ENCODE measurements around the gene ARMC7. TPM values are rescaled to one million over a fixed set of nuclear protein-coding genes. Genes with fewer than 3 reads are reported as not detected.

Gene ARMC7
- total RNA-seq, 4 donors from 2014 or later: 3.5 to 10.3 (median 6.7) TPM

- H3K27me3 ChIP-seq: no peaks in the 10 kb centered on the region
- H3K4me1 ChIP-seq: peaks cover under 1 to 10% (median 2%) of the 10 kb centered on the region in 4 donors
- no peak overlapping the region for H3K4me3 ChIP-seq
- intact Hi-C loops (cut with DNase I): loop anchor here (10.0 kb wide), 1 partner anchor 129 kb away; the partner anchor contains the start of gene HID1
- no peak for TF ChIP-seq CTCF (IDR thresholded peaks at IDR 0.05)
- TF ChIP-seq POLR2A (IDR thresholded peaks at IDR 0.05; ENCODE audit: low read depth): no peak
- no peak for TF ChIP-seq EP300 (IDR thresholded peaks at IDR 0.05)
- no peak for TF ChIP-seq POLR2AphosphoS5 (IDR thresholded peaks at IDR 0.05)
- H3K9me3 ChIP-seq: no peaks in the 10 kb centered on the region
- peaks cover 0 to 17% (median 11%) of the 10 kb centered on the region in 4 donors for H3K36me3 ChIP-seq
- WGBS: 81% methylated on average over 12 of the region's 14 CpGs
- DNase-seq (ENCODE audit: extremely low spot score): no peak
- H3K27ac ChIP-seq (replicated peaks in 1 of 4): no peak overlapping the region
Observed at GRCh38 chr17:75103601-75104554, 5.9 kb upstream of the ARMC7 start.

- 71% methylated on average over 20 of the region's 20 CpGs for WGBS
- DNase-seq (ENCODE audit: extremely low spot score): no peak
- intact Hi-C loops (cut with DNase I): loop anchor here (10.0 kb wide), 1 partner anchor 131 kb away; the partner anchor contains the start of gene HID1
- H3K36me3 ChIP-seq: peaks cover 0 to 5% (median 4%) of the 10 kb centered on the region in 4 donors
- H3K9me3 ChIP-seq: no peaks in the 10 kb centered on the region
- H3K4me3 ChIP-seq: no peak overlapping the region
- no peaks in the 10 kb centered on the region for H3K27me3 ChIP-seq
- H3K27ac ChIP-seq (replicated peaks in 1 of 4): no peak overlapping the region
- no peak for TF ChIP-seq POLR2AphosphoS5 (IDR thresholded peaks at IDR 0.05)
- peak; percentile 49 to 78 (median 54) for TF ChIP-seq CTCF (IDR thresholded peaks at IDR 0.05)
- TF ChIP-seq EP300 (IDR thresholded peaks at IDR 0.05): no peak
- no peak for TF ChIP-seq POLR2A (IDR thresholded peaks at IDR 0.05; ENCODE audit: low read depth)
- peaks cover 10 to 22% (median 11%) of the 10 kb centered on the region in 4 donors for H3K4me1 ChIP-seq
Observed at GRCh38 chr17:75105126-75106080, 4.4 kb upstream of the ARMC7 start.

- intact Hi-C loops (cut with DNase I): loop anchor here (10.0 kb wide), 1 partner anchor 133 kb away; the partner anchor contains the start of gene HID1
- no peak for TF ChIP-seq POLR2AphosphoS5 (IDR thresholded peaks at IDR 0.05)
- TF ChIP-seq POLR2A (IDR thresholded peaks at IDR 0.05; ENCODE audit: low read depth): no peak
- no peak for TF ChIP-seq CTCF (IDR thresholded peaks at IDR 0.05)
- TF ChIP-seq EP300 (IDR thresholded peaks at IDR 0.05): no peak
- no peak overlapping the region for H3K4me3 ChIP-seq
- no peak for DNase-seq (ENCODE audit: extremely low spot score)
- H3K9me3 ChIP-seq: no peaks in the 10 kb centered on the region
- no peaks in the 10 kb centered on the region for H3K27me3 ChIP-seq
- H3K4me1 ChIP-seq: peaks cover 23 to 38% (median 26%) of the 10 kb centered on the region in 4 donors
- H3K36me3 ChIP-seq: no peaks in the 10 kb centered on the region
- WGBS: 77% methylated on average over 2 of the region's 2 CpGs
- no peak overlapping the region for H3K27ac ChIP-seq (replicated peaks in 1 of 4)
Observed at GRCh38 chr17:75108193-75108592, 1.6 kb upstream of the ARMC7 start.

- H3K27me3 ChIP-seq: no peaks in the 10 kb centered on the region
- peak overlapping the region; percentile 74 to 93 (median 83) for H3K4me3 ChIP-seq
- intact Hi-C loops (cut with DNase I): loop anchor here (10.0 kb wide), 1 partner anchor 134 kb away; the partner anchor contains the start of gene HID1
- TF ChIP-seq CTCF (IDR thresholded peaks at IDR 0.05): no peak
- no peak for TF ChIP-seq POLR2A (IDR thresholded peaks at IDR 0.05; ENCODE audit: low read depth)
- no peak for TF ChIP-seq EP300 (IDR thresholded peaks at IDR 0.05)
- no peak for TF ChIP-seq POLR2AphosphoS5 (IDR thresholded peaks at IDR 0.05)
- peak overlapping the region in 1 of 4 donors; percentile 76 for H3K27ac ChIP-seq (replicated peaks in 1 of 4)
- H3K4me1 ChIP-seq: peaks cover 23 to 42% (median 31%) of the 10 kb centered on the region in 4 donors
- no peaks in the 10 kb centered on the region for H3K36me3 ChIP-seq
- no peaks in the 10 kb centered on the region for H3K9me3 ChIP-seq
- WGBS: 13% methylated on average over 21 of the region's 22 CpGs
- DNase-seq (ENCODE audit: extremely low spot score): no peak
Observed at GRCh38 chr17:75109046-75109406, 743 bp upstream of the ARMC7 start.

All from esophagus muscularis mucosa (tissue), 4 donors.